Ascending aorta (tissue), 2 donors: ENCODE data around the gene MAP3K5. TPM values are rescaled to one million over a fixed set of nuclear protein-coding genes. Genes with fewer than 3 reads are reported as not detected.
A peak's percentile ranks its signal among the peaks of the same experiment; 100 is the strongest.

Experiments
- DNase-seq, 2 donors: peaks; one replicate each; pipeline ENCODE4 v3.0.0-alpha.2; 2019; ENCODE audit warnings: low spot score in 2 of 2
- H3K27ac ChIP-seq, 2 donors: fragments of 200-600 bp; sonication (generic); one replicate each; pipeline ENCODE4 v1.5.1; 2016 to 2017; ENCODE audit warnings: mild to moderate bottlenecking in 1 of 2
- H3K27me3 ChIP-seq: fragments of 200-600 bp; sonication (generic); one replicate; pipeline ENCODE4 v1.5.1; 2017
- H3K36me3 ChIP-seq, 2 donors: fragments of 200-600 bp; sonication (generic); one replicate each; pipeline ENCODE4 v1.5.1; 2016
- H3K4me1 ChIP-seq, 2 donors: fragments of 200-600 bp; sonication (generic); one replicate each; pipeline ENCODE4 v1.5.1; 2016 to 2017; ENCODE audit warnings: mild to moderate bottlenecking in 1 of 2
- H3K4me3 ChIP-seq, 2 donors: fragments of 200-600 bp; sonication (generic); one replicate each; pipeline ENCODE4 v1.5.1; 2016 to 2017; ENCODE audit warnings: mild to moderate bottlenecking in 1 of 2
- H3K9me3 ChIP-seq, 2 donors: fragments of 200-600 bp; sonication (generic); one replicate each; pipeline ENCODE4 v1.5.1; 2016
- intact Hi-C: fragments of 100-400 bp; cut with DNase I; formaldehyde crosslinking; loops from one replicate; pipeline ENCODE4 v1.15.1; 2023
- total RNA-seq: library from RNA; depleted of rRNA; stranded (reverse); fragments of >200 nt; gene quantifications from one replicate; pipeline ENCODE4 v1.1.0, GENCODE V29; 2016
- TF ChIP-seq, protein P1 (sequence below), 3 experiments: fragments of 200-600 bp in 2 of 3; fragments of 450-650 bp in 1 of 3; sonication (generic) in 2 of 3; IDR thresholded peaks; one replicate each; pipeline ENCODE4 v1.5.1; 2016 to 2019; ENCODE audit warnings: antibody characterized with exemption in 3 of 3, mild to moderate bottlenecking in 1 of 3, moderate library complexity in 1 of 3

MAP3K5 gene
- total RNA-seq, 1 donor from 2014 or later = 40.9 TPM

GRCh38 chr6:136757150-136757549, 35.1 kb downstream of the MAP3K5 start:
- no peaks in the 10 kb centered on the region for H3K27me3 ChIP-seq

DNA sequence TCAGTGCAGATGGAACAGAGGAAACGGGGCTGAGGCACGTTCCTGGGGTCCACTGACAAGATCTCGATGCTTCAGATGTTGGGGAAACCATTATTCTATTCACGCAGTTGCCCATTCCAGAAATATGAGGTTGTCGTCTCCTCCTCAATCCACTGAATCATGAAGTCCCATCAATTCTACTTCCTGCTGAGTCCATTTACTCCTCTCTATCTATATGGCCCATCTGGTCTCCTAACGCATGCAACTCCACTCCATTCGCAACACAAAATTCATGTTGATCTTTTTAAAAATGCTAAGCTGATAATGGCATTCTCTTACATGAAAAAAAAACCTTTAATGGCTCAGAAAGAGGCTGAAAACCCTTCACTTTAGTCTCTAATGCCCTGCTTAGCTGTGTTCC, 37.5 kb downstream of the MAP3K5 start:
- Histone ChIP-seq H3K4me3 (no peak overlapping the region), H3K9me3 (no peaks in the 10 kb centered on the region), H3K36me3 (no peaks in the 10 kb centered on the region), H3K27ac (peak overlapping the region; percentile 25 to 55), H3K27me3 (no peaks in the 10 kb centered on the region), H3K4me1 (peaks cover 10 to 62% of the 10 kb centered on the region in 2 donors)
- intact Hi-C loops = loop anchor here (5.0 kb wide), 1 partner anchor 37 kb away; the partner anchor contains the start of gene MAP3K5
- TF ChIP-seq, protein P1, sequence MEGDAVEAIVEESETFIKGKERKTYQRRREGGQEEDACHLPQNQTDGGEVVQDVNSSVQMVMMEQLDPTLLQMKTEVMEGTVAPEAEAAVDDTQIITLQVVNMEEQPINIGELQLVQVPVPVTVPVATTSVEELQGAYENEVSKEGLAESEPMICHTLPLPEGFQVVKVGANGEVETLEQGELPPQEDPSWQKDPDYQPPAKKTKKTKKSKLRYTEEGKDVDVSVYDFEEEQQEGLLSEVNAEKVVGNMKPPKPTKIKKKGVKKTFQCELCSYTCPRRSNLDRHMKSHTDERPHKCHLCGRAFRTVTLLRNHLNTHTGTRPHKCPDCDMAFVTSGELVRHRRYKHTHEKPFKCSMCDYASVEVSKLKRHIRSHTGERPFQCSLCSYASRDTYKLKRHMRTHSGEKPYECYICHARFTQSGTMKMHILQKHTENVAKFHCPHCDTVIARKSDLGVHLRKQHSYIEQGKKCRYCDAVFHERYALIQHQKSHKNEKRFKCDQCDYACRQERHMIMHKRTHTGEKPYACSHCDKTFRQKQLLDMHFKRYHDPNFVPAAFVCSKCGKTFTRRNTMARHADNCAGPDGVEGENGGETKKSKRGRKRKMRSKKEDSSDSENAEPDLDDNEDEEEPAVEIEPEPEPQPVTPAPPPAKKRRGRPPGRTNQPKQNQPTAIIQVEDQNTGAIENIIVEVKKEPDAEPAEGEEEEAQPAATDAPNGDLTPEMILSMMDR (IDR thresholded peaks at IDR 0.05) = no peak
- DNase-seq = no peak

More at GRCh38 chr6:136757150-136757549, 35.1 kb downstream of the MAP3K5 start:
- intact Hi-C loops = loop anchor here (5.0 kb wide), 1 partner anchor 35 kb away; the partner anchor contains the start of gene MAP3K5
- H3K9me3 ChIP-seq = no peaks in the 10 kb centered on the region
- H3K27ac ChIP-seq = peak overlapping the region; percentile 55 to 61
- no peak for DNase-seq
- H3K4me3 ChIP-seq = no peak overlapping the region
- no peaks in the 10 kb centered on the region for H3K36me3 ChIP-seq
- H3K4me1 ChIP-seq = peaks cover 13 to 58% of the 10 kb centered on the region in 2 donors
- TF ChIP-seq, protein P1 (IDR thresholded peaks at IDR 0.05) = no peak

GRCh38 chr6:136753624-136754023, 38.7 kb downstream of the MAP3K5 start:
- Histone ChIP-seq H3K36me3 (no peaks in the 10 kb centered on the region), H3K9me3 (no peaks in the 10 kb centered on the region), H3K27me3 (no peaks in the 10 kb centered on the region), H3K27ac (peak overlapping the region in 1 of 2 donors; percentile 5), H3K4me1 (peaks cover 7 to 60% of the 10 kb centered on the region in 2 donors), H3K4me3 (no peak overlapping the region)
- no peak for DNase-seq
- TF ChIP-seq, protein P1 (IDR thresholded peaks at IDR 0.05) = no peak
- intact Hi-C loops = no loop called here

DNA sequence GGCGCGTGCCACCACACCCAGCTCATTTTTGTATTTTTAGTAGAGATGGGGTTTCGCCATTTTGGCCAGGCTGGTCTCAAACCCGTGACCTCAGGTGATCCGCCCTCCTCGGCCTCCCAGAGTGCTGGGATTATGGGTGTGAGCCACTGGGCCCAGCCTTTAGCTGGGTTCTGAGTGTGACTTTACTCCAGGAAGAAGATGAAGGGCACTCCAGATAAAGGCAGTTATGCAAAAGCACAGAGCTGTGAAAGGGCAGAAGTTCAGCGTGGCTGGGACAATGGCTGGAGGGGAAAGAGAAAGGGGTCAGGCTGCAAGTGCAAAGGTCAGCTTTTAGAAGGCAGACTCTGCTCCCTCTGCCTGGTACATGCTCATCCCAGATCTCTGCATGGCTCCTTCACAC, 39.7 kb downstream of the MAP3K5 start:
- no peaks in the 10 kb centered on the region for H3K9me3 ChIP-seq
- TF ChIP-seq, protein P1 (IDR thresholded peaks at IDR 0.05) = no peak
- H3K27ac ChIP-seq = peak overlapping the region; percentile 54 to 70
- no peak overlapping the region for H3K4me3 ChIP-seq
- DNase-seq = no peak
- H3K27me3 ChIP-seq = no peaks in the 10 kb centered on the region
- intact Hi-C loops = no loop called here
- H3K36me3 ChIP-seq = no peaks in the 10 kb centered on the region
- peaks cover 7 to 49% of the 10 kb centered on the region in 2 donors for H3K4me1 ChIP-seq

- DNase-seq = no peak
- TF ChIP-seq, protein P1 (IDR thresholded peaks at IDR 0.05) = no peak
- H3K4me1 ChIP-seq = peaks cover 5 to 45% of the 10 kb centered on the region in 2 donors
- peak overlapping the region in 1 of 2 donors; percentile 31 for H3K4me3 ChIP-seq
- no peaks in the 10 kb centered on the region for H3K36me3 ChIP-seq
- no peaks in the 10 kb centered on the region for H3K9me3 ChIP-seq
- no peaks in the 10 kb centered on the region for H3K27me3 ChIP-seq
- intact Hi-C loops = no loop called here
- H3K27ac ChIP-seq = peak overlapping the region; percentile 54 to 70
Observed at GRCh38 chr6:136751991-136752390, 40.3 kb downstream of the MAP3K5 start.
